K562 (cell line): Measurements from ENCODE around the gene MTA1. TPM values are rescaled to one million over a fixed set of nuclear protein-coding genes. Genes with fewer than 3 reads are reported as not detected.
A peak's percentile ranks its signal among the peaks of the same experiment; 100 is the strongest.

Source experiments
- ADNP ChIP-seq: fragments of 200-800 bp; sonication (Bioruptor generic); IDR thresholded peaks from 2 replicates; pipeline ENCODE4 v1.6.1; 2016; ENCODE audit warnings: missing genetic modification characterization, missing compliant biosample characterization
- ARID4B ChIP-seq: sonication (generic); formaldehyde crosslinking; IDR thresholded peaks from 2 replicates; pipeline ENCODE4 v1.8.0; 2022; ENCODE audit warnings: mild to moderate bottlenecking, missing genetic modification reagents
- BMI1 ChIP-seq: fragments of 150-350 bp; IDR thresholded peaks from 2 replicates; pipeline ENCODE4 v1.6.1; 2014; ENCODE audit warnings: low read length
- CSDE1 ChIP-seq, 2 experiments: fragments of 450-650 bp; IDR thresholded peaks; 2 replicates each; pipeline ENCODE4 v1.6.1; 2016; ENCODE audit warnings: mild to moderate bottlenecking in 1 of 2
- DEAF1 ChIP-seq: fragments of 450-650 bp; formaldehyde crosslinking; IDR thresholded peaks from 2 replicates; pipeline ENCODE4 v1.4.0; 2020; ENCODE audit warnings: mild to moderate bottlenecking, moderate library complexity
- DPF2 ChIP-seq: fragments of 450-650 bp; IDR thresholded peaks from 2 replicates; pipeline ENCODE4 v1.6.1; 2016
- NELFE ChIP-seq: IDR thresholded peaks from 2 replicates; pipeline ENCODE4 v1.6.1; 2011; ENCODE audit warnings: mild to moderate bottlenecking; ENCODE audit not compliant: insufficient read depth, insufficient read length
- PTTG1 ChIP-seq: fragments of 450-650 bp; IDR thresholded peaks from 2 replicates; pipeline ENCODE4 v1.6.1; 2016; ENCODE audit warnings: low read depth, mild to moderate bottlenecking, missing genetic modification characterization, missing compliant biosample characterization
- RERE ChIP-seq: sonication (generic); formaldehyde crosslinking; IDR thresholded peaks from 2 replicates; pipeline ENCODE4 v1.8.0; 2023; ENCODE audit warnings: missing genetic modification reagents, mild to moderate bottlenecking, borderline replicate concordance
- RNF2 ChIP-seq: sonication (generic); IDR thresholded peaks from 2 replicates; pipeline ENCODE4 v1.6.1; 2016
- SNIP1 ChIP-seq: fragments of 450-650 bp; IDR thresholded peaks from 2 replicates; pipeline ENCODE4 v1.7.1; 2017; ENCODE audit warnings: low read depth, mild to moderate bottlenecking
- THRB ChIP-seq: fragments of 450-650 bp; formaldehyde crosslinking; conservative IDR thresholded peaks from 2 replicates; pipeline ENCODE4 v1.4.0; 2022; ENCODE audit warnings: mild to moderate bottlenecking, missing genetic modification characterization
- TSC22D4 ChIP-seq: fragments of 450-650 bp; IDR thresholded peaks from 2 replicates; pipeline ENCODE4 v1.6.1; 2016; ENCODE audit warnings: missing genetic modification characterization, missing biosample characterization, control low read depth
- ZNF41 ChIP-seq: fragments of 250-450 bp; sonication (Bioruptor Pico); conservative IDR thresholded peaks from 2 replicates; pipeline ENCODE4 v1.4.0; 2020; ENCODE audit warnings: mild to moderate bottlenecking
- ZNF57 ChIP-seq: fragments of 450-650 bp; formaldehyde crosslinking; IDR thresholded peaks from 2 replicates; pipeline ENCODE4 v1.4.0; 2020; ENCODE audit warnings: mild to moderate bottlenecking, moderate library complexity
- polyA plus RNA-seq, 8 experiments: library from polyadenylated mRNA; depleted of rRNA in 4 of 8; stranded (reverse) in 5 of 8; unstranded in 3 of 8; fragments of >200 nt; fragmentation: Nextera tagmentation in 2 of 8; fragmentation: Illumina TruSeq in 1 of 8; extraction: Ambion mirVana in 2 of 8; extraction: Trizol in 1 of 8; gene quantifications; 2 replicates each; pipeline versions ENCODE4 v1.2.1 to v1.2.3, GENCODE V29; 2011 to 2014; ENCODE audit warnings: inconsistent platforms in 1 of 8, missing spikeins in 1 of 8
- total RNA-seq, 7 experiments: library from RNA; depleted of rRNA in 6 of 7; stranded (reverse); fragments of >200 nt in 6 of 7; fragmentation: Illumina TruSeq in 2 of 7; extraction: Trizol in 2 of 7; gene quantifications; 2 replicates each; pipeline versions ENCODE4 v1.2.1 to v1.2.3, GENCODE V29; 2011 to 2021; ENCODE audit warnings: low replicate concordance in 1 of 7

The MTA1 gene
- total and polyA plus RNA-seq, 9 of the 15 experiments (the other 6 are each of a cell fraction or from before 2014, with no cell fraction given): 0.13 to 118 (median 32.3) TPM

- TF ChIP-seq ARID4B (CRISPR knock-in tag) (no peak), ADNP (tag) (no peak), RERE (CRISPR knock-in tag) (no peak), ZNF41 (CRISPR knock-in tag) (no peak), RNF2 (peak; percentile 46; the same call in 1 of the 2 replicates), CSDE1 (IDR thresholded peaks at IDR 0.05) (no peak), DPF2 (peak; percentile 49), ZNF57 (CRISPR knock-in tag) (no peak), PTTG1 (no peak), NELFE (no peak), TSC22D4 (tag) (no peak), THRB (CRISPR knock-in tag) (no peak), DEAF1 (CRISPR knock-in tag) (no peak), SNIP1 (no peak), BMI1 (no peak)
Observed at GRCh38 chr14:105480807-105481801, 61.5 kb downstream of the MTA1 start (continued).
